ENCODE results near the gene LIPC.

The LIPC gene

DNA sequence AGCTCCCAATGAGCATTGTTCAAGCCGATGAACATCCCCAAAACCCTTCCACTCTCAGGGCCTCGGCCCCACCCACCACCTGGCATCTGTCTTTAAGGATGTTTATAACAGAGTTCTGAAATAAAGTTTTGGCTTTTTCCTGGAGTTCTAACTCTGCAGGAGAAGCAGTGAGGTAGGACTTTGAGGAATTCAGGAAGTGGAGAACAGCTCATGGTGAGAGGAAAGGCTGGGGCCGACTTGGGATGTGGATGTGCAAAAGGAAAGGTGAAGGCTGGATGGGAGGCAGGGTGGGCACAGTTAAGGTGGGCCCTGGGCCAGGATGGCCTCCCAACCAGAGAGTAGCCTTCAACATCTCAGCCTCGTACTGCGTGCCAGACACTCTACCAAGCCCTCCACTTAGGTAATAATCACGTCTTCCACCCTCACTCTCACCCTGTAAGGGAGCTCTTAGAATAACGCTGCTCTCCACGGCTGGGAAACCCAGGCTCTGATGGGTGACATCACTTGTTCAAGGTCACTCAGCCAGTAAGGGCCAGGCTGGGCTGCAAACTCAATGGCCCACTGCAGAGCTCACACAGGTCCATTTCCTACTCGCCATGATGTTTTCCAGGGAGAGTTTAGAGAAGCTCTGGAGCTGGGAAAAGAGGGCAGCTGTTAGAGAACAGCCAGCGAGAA lies 28.5 kb downstream of the LIPC start:
- Histone ChIP-seq H3K27ac (ENCODE audit: low read length) (no peak overlapping the region), H3K9ac (ENCODE audit: low read depth, low read length) (no peak overlapping the region), H3K36me3 (ENCODE audit: insufficient read depth, low read depth, low read length) (no peaks in the 10 kb centered on the region), H3K27me3 (ENCODE audit: insufficient read depth, low read length) (no peaks in the 10 kb centered on the region), H3K9me3 (ENCODE audit: insufficient read depth, low read depth, low read length) (no peaks in the 10 kb centered on the region), H3K4me1 (ENCODE audit: insufficient read depth, low read length) (no peaks in the 10 kb centered on the region), H3K4me3 (ENCODE audit: low read length) (no peak overlapping the region)

DNA sequence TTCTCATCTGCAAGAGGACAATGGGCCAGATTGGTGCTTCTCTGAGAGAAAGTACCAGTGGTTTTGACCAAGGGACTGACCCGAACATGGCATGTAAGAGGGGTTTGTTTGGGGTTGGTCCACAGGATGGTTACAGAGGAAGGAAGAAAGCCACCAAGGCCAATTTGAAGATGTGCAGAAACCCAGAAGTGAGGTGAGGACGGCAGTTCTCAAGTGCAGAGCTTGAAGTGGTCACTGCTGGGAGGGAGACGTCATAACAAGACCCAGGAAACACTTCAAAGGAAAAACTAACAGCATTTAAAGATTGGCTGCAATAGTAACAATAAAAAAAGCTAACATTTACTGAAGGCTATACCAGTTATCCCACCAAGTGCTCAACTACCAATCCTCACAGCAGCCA lies 29.1 kb downstream of the LIPC start:
- Histone ChIP-seq H3K9ac (ENCODE audit: low read depth, low read length) (no peak overlapping the region), H3K4me1 (ENCODE audit: insufficient read depth, low read length) (no peaks in the 10 kb centered on the region), H3K4me3 (ENCODE audit: low read length) (no peak overlapping the region), H3K27me3 (ENCODE audit: insufficient read depth, low read length) (no peaks in the 10 kb centered on the region), H3K9me3 (ENCODE audit: insufficient read depth, low read depth, low read length) (no peaks in the 10 kb centered on the region), H3K27ac (ENCODE audit: low read length) (no peak overlapping the region), H3K36me3 (ENCODE audit: insufficient read depth, low read depth, low read length) (no peaks in the 10 kb centered on the region)

- H3K9ac ChIP-seq (ENCODE audit: low read depth, low read length), result no peak overlapping the region
- H3K9me3 ChIP-seq (ENCODE audit: insufficient read depth, low read depth, low read length), result no peaks in the 10 kb centered on the region
- no peak overlapping the region for H3K27ac ChIP-seq (ENCODE audit: low read length)
- H3K27me3 ChIP-seq (ENCODE audit: insufficient read depth, low read length), result no peaks in the 10 kb centered on the region
- no peaks in the 10 kb centered on the region for H3K36me3 ChIP-seq (ENCODE audit: insufficient read depth, low read depth, low read length)
- no peak overlapping the region for H3K4me3 ChIP-seq (ENCODE audit: low read length)
- H3K4me1 ChIP-seq (ENCODE audit: insufficient read depth, low read length), result no peaks in the 10 kb centered on the region
Observed at GRCh38 chr15:58462547-58462946, 30.8 kb downstream of the LIPC start.

DNA sequence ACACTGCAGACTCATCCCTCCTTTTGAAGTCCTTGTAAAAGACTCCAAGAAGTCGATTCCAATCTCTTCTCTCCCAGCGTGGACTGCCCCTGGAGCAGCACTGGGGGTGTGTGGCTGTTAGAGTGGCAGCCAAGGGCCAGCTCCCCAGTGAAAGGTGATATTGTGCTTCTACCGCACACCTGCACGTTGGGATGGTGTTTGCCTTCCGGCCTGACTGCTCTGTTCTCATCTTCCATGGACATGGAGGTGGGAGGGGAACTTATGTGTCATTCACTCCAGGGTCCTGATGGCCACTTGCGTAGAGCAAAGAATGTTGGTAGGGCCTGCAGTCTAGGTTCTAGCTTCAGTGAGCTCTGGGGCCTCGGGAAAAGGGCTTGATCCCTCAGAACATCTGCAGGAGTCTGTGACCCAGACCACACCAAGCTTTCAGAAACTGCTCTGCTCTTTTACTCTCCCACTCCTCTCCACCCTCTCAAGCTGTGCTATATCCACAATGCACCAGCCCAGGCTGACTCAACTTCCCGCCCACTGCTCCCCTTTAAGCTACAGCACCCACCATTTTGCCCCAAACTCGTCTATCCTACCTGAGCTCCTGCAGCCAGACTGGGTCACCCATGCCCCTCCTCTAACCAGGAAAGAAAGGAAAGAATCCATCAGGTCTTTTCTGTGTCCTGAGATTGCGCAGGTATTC lies 31.3 kb downstream of the LIPC start:
- Histone ChIP-seq H3K36me3 (ENCODE audit: insufficient read depth, low read depth, low read length) (no peaks in the 10 kb centered on the region), H3K4me1 (ENCODE audit: insufficient read depth, low read length) (no peaks in the 10 kb centered on the region), H3K9me3 (ENCODE audit: insufficient read depth, low read depth, low read length) (no peaks in the 10 kb centered on the region), H3K27ac (ENCODE audit: low read length) (no peak overlapping the region), H3K27me3 (ENCODE audit: insufficient read depth, low read length) (no peaks in the 10 kb centered on the region), H3K9ac (ENCODE audit: low read depth, low read length) (no peak overlapping the region), H3K4me3 (ENCODE audit: low read length) (no peak overlapping the region)

DNA sequence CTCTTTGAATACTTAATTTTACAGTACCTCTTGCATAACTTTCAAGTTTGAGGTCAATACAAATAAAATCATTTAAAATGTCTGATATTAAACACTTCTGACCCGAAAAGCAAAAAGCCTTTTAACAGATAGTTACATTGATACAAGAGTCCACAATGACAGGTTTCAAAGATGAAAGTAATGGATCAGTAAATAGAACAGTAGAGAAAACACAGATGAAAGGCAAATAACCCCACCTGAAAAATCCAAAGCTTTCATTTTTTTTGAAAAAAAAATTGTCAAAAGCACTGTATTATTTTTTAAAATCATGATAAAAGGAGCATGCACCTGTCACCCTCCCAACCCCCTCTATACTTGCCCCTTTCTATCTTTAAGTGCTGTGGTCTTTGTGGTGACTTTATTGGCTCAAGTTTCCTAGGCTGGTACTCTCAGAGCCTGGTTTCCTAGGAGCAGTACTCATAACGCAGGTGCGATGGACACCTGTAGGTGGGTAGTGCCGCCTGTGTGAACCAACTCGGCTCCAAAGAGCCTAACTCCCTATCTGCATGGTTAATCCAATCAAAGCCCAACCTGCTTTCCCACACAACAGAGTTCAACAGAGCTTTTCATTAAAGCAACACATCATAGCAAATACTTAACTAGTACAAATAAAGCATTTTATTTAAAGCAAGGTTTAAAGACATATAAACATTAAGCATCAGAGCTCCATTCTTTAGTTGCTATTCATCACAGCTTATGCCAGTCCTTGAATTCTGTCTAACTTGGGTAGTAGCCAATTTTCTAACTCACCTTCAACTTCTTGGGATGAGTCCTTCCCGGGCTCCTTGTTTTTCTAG lies 32.2 kb downstream of the LIPC start:
- no peak overlapping the region for H3K27ac ChIP-seq (ENCODE audit: low read length)
- no peaks in the 10 kb centered on the region for H3K27me3 ChIP-seq (ENCODE audit: insufficient read depth, low read length)
- H3K9me3 ChIP-seq (ENCODE audit: insufficient read depth, low read depth, low read length), result no peaks in the 10 kb centered on the region
- H3K9ac ChIP-seq (ENCODE audit: low read depth, low read length), result no peak overlapping the region
- H3K36me3 ChIP-seq (ENCODE audit: insufficient read depth, low read depth, low read length), result no peaks in the 10 kb centered on the region
- H3K4me1 ChIP-seq (ENCODE audit: insufficient read depth, low read length), result no peaks in the 10 kb centered on the region
- no peak overlapping the region for H3K4me3 ChIP-seq (ENCODE audit: low read length)

DNA sequence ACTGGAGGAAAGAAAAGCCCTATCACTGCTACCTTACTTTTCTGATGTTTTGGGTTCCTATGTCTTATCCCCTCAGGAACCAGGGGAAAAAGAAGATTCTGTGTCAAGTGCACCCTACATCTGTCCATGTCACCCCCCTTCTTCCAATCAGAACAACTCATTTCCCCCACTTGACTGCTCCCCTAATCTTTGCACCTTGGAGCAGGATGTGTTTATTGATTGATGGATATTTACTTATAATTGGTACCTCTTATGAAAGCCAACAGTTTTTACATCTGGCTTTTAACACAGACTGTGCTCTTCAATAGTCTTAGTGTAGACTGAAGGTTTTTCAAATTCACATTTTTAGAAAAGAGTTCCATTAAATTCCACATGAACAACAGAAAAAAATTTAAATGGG lies 33.3 kb downstream of the LIPC start:
- no peak overlapping the region for H3K27ac ChIP-seq (ENCODE audit: low read length)
- H3K27me3 ChIP-seq (ENCODE audit: insufficient read depth, low read length), result no peaks in the 10 kb centered on the region
- peaks cover 8% of the 10 kb centered on the region for H3K4me1 ChIP-seq (ENCODE audit: insufficient read depth, low read length)
- H3K4me3 ChIP-seq (ENCODE audit: low read length), result no peak overlapping the region
- no peaks in the 10 kb centered on the region for H3K36me3 ChIP-seq (ENCODE audit: insufficient read depth, low read depth, low read length)
- no peaks in the 10 kb centered on the region for H3K9me3 ChIP-seq (ENCODE audit: insufficient read depth, low read depth, low read length)
- H3K9ac ChIP-seq (ENCODE audit: low read depth, low read length), result no peak overlapping the region

DNA sequence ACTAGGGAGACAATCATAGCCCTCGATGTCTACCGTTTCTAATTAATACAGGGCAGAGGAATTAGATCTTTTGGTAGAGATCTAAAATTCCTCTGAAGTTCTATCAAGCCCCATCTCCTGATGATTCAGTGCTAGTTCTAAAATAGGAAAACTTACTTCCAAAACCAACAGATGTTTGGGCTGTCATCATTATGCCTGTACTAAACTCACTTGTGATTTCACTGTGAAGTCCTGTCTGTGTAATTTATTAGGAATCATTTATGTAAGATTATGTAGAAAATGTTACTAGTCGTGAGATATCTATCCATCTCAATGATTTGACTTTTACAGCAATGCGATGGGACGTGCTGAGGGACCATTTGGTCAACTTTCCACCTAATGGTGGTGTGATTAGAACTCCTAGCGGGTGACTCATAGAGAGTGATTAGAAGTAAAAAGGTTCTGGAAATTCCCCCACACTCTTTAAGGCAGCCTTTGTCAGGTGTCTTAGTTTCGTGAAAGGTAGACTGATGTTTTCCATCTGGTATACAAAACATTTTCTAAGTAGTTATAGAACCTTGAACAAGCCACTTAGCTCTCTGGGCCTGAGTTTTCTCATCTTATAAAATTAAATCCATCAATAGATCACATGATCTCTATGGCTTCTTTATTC lies 34.2 kb downstream of the LIPC start:
- H3K4me1 ChIP-seq (ENCODE audit: insufficient read depth, low read length), result peaks cover 8% of the 10 kb centered on the region
- H3K9ac ChIP-seq (ENCODE audit: low read depth, low read length), result no peak overlapping the region
- no peak overlapping the region for H3K4me3 ChIP-seq (ENCODE audit: low read length)
- H3K9me3 ChIP-seq (ENCODE audit: insufficient read depth, low read depth, low read length), result no peaks in the 10 kb centered on the region
- H3K27me3 ChIP-seq (ENCODE audit: insufficient read depth, low read length), result no peaks in the 10 kb centered on the region
- H3K36me3 ChIP-seq (ENCODE audit: insufficient read depth, low read depth, low read length), result no peaks in the 10 kb centered on the region
- H3K27ac ChIP-seq (ENCODE audit: low read length), result no peak overlapping the region

GRCh38 chr15:58466566-58466965 lies 34.8 kb downstream of the LIPC start:
- H3K9ac ChIP-seq (ENCODE audit: low read depth, low read length), result no peak overlapping the region
- H3K27me3 ChIP-seq (ENCODE audit: insufficient read depth, low read length), result no peaks in the 10 kb centered on the region
- H3K27ac ChIP-seq (ENCODE audit: low read length), result no peak overlapping the region
- H3K9me3 ChIP-seq (ENCODE audit: insufficient read depth, low read depth, low read length), result no peaks in the 10 kb centered on the region
- peaks cover 8% of the 10 kb centered on the region for H3K4me1 ChIP-seq (ENCODE audit: insufficient read depth, low read length)
- no peaks in the 10 kb centered on the region for H3K36me3 ChIP-seq (ENCODE audit: insufficient read depth, low read depth, low read length)
- H3K4me3 ChIP-seq (ENCODE audit: low read length), result no peak overlapping the region

- H3K27ac ChIP-seq (ENCODE audit: low read length), result no peak overlapping the region
- H3K36me3 ChIP-seq (ENCODE audit: insufficient read depth, low read depth, low read length), result no peaks in the 10 kb centered on the region
- no peaks in the 10 kb centered on the region for H3K27me3 ChIP-seq (ENCODE audit: insufficient read depth, low read length)
- H3K9me3 ChIP-seq (ENCODE audit: insufficient read depth, low read depth, low read length), result no peaks in the 10 kb centered on the region
- peaks cover 8% of the 10 kb centered on the region for H3K4me1 ChIP-seq (ENCODE audit: insufficient read depth, low read length)
- no peak overlapping the region for H3K4me3 ChIP-seq (ENCODE audit: low read length)
- no peak overlapping the region for H3K9ac ChIP-seq (ENCODE audit: low read depth, low read length)
Observed at GRCh38 chr15:58467121-58467721, 35.4 kb downstream of the LIPC start.

DNA sequence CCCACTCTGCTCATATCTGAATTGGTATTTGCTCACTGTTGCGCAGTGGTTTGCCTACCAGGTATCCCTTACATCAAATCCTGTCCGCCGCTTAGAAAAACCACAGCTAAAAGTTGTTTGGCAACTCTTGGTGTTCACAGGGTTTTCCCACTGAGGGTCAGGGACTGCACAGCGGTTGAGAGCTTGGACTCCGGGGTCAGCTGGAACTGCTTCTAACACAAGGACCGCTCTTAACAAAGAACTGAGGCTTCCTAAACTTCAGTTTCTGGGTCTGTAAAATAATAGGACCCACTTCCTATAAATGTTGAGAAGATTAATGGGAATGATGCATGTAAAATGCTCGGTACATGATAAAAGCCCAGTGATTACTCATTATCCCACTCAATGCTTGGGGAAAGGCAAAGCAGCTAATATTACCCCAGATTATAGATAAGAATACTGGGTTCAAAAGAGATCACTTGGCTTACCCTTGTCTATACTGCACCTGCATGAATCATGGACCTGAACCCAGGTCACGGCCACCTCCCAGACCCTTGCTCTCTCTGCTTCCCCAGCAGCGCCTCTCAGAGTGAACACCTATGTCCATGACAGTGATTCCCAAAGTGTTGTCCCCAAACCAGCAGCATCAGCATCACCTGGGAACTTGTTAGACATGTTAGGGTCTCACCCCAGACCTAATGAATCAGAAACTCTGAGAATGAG lies 36.1 kb downstream of the LIPC start:
- peaks cover 11% of the 10 kb centered on the region for H3K4me1 ChIP-seq (ENCODE audit: insufficient read depth, low read length)

More for the DNA sequence above, 36.1 kb downstream of the LIPC start:
- H3K4me3 ChIP-seq (ENCODE audit: low read length), result no peak overlapping the region
- no peaks in the 10 kb centered on the region for H3K9me3 ChIP-seq (ENCODE audit: insufficient read depth, low read depth, low read length)
- H3K36me3 ChIP-seq (ENCODE audit: insufficient read depth, low read depth, low read length), result no peaks in the 10 kb centered on the region
- no peak overlapping the region for H3K27ac ChIP-seq (ENCODE audit: low read length)
- no peak overlapping the region for H3K9ac ChIP-seq (ENCODE audit: low read depth, low read length)
- H3K27me3 ChIP-seq (ENCODE audit: insufficient read depth, low read length), result no peaks in the 10 kb centered on the region
